ENCODE results near the gene DNAH14.

DNAH14 gene

DNA sequence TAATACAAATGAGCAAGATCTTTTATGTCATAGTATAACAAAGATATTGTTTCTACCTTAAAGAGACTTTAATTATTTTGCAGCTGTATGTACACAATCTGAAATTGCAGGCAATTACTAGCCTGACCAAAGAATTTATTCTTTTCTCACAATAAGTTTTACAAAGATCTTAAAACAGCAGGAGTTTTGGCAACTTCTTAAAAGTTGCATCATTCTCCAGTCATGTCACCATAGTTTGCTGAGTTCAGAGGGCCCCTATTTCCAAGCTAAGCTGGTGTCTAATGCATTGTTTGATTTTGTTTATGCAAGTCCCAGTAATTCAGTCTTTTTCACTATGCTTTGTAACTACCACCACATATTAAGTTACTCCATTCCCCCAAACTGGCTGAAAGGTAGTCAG lies 114.8 kb downstream of the DNAH14 start (continued):
- TF ChIP-seq, protein P1, sequence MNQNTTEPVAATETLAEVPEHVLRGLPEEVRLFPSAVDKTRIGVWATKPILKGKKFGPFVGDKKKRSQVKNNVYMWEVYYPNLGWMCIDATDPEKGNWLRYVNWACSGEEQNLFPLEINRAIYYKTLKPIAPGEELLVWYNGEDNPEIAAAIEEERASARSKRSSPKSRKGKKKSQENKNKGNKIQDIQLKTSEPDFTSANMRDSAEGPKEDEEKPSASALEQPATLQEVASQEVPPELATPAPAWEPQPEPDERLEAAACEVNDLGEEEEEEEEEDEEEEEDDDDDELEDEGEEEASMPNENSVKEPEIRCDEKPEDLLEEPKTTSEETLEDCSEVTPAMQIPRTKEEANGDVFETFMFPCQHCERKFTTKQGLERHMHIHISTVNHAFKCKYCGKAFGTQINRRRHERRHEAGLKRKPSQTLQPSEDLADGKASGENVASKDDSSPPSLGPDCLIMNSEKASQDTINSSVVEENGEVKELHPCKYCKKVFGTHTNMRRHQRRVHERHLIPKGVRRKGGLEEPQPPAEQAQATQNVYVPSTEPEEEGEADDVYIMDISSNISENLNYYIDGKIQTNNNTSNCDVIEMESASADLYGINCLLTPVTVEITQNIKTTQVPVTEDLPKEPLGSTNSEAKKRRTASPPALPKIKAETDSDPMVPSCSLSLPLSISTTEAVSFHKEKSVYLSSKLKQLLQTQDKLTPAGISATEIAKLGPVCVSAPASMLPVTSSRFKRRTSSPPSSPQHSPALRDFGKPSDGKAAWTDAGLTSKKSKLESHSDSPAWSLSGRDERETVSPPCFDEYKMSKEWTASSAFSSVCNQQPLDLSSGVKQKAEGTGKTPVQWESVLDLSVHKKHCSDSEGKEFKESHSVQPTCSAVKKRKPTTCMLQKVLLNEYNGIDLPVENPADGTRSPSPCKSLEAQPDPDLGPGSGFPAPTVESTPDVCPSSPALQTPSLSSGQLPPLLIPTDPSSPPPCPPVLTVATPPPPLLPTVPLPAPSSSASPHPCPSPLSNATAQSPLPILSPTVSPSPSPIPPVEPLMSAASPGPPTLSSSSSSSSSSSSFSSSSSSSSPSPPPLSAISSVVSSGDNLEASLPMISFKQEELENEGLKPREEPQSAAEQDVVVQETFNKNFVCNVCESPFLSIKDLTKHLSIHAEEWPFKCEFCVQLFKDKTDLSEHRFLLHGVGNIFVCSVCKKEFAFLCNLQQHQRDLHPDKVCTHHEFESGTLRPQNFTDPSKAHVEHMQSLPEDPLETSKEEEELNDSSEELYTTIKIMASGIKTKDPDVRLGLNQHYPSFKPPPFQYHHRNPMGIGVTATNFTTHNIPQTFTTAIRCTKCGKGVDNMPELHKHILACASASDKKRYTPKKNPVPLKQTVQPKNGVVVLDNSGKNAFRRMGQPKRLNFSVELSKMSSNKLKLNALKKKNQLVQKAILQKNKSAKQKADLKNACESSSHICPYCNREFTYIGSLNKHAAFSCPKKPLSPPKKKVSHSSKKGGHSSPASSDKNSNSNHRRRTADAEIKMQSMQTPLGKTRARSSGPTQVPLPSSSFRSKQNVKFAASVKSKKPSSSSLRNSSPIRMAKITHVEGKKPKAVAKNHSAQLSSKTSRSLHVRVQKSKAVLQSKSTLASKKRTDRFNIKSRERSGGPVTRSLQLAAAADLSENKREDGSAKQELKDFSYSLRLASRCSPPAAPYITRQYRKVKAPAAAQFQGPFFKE (tag by site-specific recombination; IDR thresholded peaks at IDR 0.05; ENCODE audit: borderline replicate concordance) = no peak
- TF ChIP-seq SP2 (tag by site-specific recombination; IDR thresholded peaks at IDR 0.05) (no peak), SCRT2 (tag by site-specific recombination; IDR thresholded peaks at IDR 0.05) (no peak), ZNF341 (tag by site-specific recombination; IDR thresholded peaks at IDR 0.05; ENCODE audit: low read depth) (no peak), ZFP3 (tag by site-specific recombination; IDR thresholded peaks at IDR 0.05; ENCODE audit: low read depth) (no peak), ZBTB1 (tag by site-specific recombination; IDR thresholded peaks at IDR 0.05) (no peak), ZNF654 (tag by site-specific recombination; IDR thresholded peaks at IDR 0.05; ENCODE audit: low read depth) (no peak), PRDM1 (tag by site-specific recombination; IDR thresholded peaks at IDR 0.05) (no peak), ZNF140 (tag by site-specific recombination; IDR thresholded peaks at IDR 0.05) (no peak), OSR2 (tag by site-specific recombination; IDR thresholded peaks at IDR 0.05) (peak; percentile 18; the same call in 1 of the 2 replicates), YY2 (tag by site-specific recombination; IDR thresholded peaks at IDR 0.05) (no peak), BCL11B (tag by site-specific recombination; IDR thresholded peaks at IDR 0.05; ENCODE audit: low read depth) (peak; percentile 45; the same call in 1 of the 2 replicates), ZNF560 (tag by site-specific recombination; IDR thresholded peaks at IDR 0.05; ENCODE audit: borderline replicate concordance) (no peak), ZNF548 (tag by site-specific recombination; IDR thresholded peaks at IDR 0.05) (no peak), KLF8 (tag by site-specific recombination; IDR thresholded peaks at IDR 0.05) (no peak), ZNF768 (tag by site-specific recombination; IDR thresholded peaks at IDR 0.05) (no peak), ZNF610 (tag by site-specific recombination; IDR thresholded peaks at IDR 0.05; ENCODE audit: borderline replicate concordance) (no peak)
- TF ChIP-seq, protein P2, sequence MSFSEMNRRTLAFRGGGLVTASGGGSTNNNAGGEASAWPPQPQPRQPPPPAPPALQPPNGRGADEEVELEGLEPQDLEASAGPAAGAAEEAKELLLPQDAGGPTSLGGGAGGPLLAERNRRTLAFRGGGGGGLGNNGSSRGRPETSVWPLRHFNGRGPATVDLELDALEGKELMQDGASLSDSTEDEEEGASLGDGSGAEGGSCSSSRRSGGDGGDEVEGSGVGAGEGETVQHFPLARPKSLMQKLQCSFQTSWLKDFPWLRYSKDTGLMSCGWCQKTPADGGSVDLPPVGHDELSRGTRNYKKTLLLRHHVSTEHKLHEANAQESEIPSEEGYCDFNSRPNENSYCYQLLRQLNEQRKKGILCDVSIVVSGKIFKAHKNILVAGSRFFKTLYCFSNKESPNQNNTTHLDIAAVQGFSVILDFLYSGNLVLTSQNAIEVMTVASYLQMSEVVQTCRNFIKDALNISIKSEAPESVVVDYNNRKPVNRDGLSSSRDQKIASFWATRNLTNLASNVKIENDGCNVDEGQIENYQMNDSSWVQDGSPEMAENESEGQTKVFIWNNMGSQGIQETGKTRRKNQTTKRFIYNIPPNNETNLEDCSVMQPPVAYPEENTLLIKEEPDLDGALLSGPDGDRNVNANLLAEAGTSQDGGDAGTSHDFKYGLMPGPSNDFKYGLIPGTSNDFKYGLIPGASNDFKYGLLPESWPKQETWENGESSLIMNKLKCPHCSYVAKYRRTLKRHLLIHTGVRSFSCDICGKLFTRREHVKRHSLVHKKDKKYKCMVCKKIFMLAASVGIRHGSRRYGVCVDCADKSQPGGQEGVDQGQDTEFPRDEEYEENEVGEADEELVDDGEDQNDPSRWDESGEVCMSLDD (tag by site-specific recombination; IDR thresholded peaks at IDR 0.05) = no peak
- TF ChIP-seq, protein P3, sequence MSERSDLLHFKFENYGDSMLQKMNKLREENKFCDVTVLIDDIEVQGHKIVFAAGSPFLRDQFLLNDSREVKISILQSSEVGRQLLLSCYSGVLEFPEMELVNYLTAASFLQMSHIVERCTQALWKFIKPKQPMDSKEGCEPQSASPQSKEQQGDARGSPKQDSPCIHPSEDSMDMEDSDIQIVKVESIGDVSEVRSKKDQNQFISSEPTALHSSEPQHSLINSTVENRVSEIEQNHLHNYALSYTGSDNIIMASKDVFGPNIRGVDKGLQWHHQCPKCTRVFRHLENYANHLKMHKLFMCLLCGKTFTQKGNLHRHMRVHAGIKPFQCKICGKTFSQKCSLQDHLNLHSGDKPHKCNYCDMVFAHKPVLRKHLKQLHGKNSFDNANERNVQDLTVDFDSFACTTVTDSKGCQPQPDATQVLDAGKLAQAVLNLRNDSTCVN (tag by site-specific recombination; optimal IDR thresholded peaks at IDR 0.05) = no peak
- TF ChIP-seq, protein P4, sequence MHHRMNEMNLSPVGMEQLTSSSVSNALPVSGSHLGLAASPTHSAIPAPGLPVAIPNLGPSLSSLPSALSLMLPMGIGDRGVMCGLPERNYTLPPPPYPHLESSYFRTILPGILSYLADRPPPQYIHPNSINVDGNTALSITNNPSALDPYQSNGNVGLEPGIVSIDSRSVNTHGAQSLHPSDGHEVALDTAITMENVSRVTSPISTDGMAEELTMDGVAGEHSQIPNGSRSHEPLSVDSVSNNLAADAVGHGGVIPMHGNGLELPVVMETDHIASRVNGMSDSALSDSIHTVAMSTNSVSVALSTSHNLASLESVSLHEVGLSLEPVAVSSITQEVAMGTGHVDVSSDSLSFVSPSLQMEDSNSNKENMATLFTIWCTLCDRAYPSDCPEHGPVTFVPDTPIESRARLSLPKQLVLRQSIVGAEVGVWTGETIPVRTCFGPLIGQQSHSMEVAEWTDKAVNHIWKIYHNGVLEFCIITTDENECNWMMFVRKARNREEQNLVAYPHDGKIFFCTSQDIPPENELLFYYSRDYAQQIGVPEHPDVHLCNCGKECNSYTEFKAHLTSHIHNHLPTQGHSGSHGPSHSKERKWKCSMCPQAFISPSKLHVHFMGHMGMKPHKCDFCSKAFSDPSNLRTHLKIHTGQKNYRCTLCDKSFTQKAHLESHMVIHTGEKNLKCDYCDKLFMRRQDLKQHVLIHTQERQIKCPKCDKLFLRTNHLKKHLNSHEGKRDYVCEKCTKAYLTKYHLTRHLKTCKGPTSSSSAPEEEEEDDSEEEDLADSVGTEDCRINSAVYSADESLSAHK (tag by site-specific recombination; IDR thresholded peaks at IDR 0.05) = no peak
- TF ChIP-seq, protein P5, sequence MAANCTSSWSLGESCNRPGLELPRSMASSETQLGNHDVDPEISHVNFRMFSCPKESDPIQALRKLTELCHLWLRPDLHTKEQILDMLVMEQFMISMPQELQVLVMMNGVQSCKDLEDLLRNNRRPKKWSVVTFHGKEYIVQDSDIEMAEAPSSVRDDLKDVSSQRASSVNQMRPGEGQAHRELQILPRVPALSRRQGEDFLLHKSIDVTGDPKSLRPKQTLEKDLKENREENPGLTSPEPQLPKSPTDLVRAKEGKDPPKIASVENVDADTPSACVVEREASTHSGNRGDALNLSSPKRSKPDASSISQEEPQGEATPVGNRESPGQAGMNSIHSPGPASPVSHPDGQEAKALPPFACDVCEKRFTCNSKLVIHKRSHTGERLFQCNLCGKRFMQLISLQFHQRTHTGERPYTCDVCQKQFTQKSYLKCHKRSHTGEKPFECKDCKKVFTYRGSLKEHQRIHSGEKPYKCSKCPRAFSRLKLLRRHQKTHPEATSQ (tag by site-specific recombination; IDR thresholded peaks at IDR 0.05) = no peak
- TF ChIP-seq, protein P6, sequence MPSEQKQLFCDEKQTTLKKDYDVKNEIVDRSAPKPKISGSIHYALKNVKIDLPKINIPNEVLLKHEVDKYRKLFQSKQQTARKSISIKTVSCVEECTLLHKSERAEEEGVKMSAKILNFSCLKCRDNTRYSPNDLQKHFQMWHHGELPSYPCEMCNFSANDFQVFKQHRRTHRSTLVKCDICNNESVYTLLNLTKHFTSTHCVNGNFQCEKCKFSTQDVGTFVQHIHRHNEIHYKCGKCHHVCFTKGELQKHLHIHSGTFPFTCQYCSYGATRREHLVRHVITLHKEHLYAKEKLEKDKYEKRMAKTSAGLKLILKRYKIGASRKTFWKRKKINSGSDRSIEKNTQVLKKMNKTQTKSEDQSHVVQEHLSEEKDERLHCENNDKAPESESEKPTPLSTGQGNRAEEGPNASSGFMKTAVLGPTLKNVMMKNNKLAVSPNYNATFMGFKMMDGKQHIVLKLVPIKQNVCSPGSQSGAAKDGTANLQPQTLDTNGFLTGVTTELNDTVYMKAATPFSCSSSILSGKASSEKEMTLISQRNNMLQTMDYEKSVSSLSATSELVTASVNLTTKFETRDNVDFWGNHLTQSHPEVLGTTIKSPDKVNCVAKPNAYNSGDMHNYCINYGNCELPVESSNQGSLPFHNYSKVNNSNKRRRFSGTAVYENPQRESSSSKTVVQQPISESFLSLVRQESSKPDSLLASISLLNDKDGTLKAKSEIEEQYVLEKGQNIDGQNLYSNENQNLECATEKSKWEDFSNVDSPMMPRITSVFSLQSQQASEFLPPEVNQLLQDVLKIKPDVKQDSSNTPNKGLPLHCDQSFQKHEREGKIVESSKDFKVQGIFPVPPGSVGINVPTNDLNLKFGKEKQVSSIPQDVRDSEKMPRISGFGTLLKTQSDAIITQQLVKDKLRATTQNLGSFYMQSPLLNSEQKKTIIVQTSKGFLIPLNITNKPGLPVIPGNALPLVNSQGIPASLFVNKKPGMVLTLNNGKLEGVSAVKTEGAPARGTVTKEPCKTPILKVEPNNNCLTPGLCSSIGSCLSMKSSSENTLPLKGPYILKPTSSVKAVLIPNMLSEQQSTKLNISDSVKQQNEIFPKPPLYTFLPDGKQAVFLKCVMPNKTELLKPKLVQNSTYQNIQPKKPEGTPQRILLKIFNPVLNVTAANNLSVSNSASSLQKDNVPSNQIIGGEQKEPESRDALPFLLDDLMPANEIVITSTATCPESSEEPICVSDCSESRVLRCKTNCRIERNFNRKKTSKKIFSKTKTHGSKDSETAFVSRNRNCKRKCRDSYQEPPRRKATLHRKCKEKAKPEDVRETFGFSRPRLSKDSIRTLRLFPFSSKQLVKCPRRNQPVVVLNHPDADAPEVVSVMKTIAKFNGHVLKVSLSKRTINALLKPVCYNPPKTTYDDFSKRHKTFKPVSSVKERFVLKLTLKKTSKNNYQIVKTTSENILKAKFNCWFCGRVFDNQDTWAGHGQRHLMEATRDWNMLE (tag by site-specific recombination; conservative IDR thresholded peaks at IDR 0.05; ENCODE audit: low read depth) = peak; percentile 61
